Stomach smooth muscle (tissue), 2 donors: Measurements from ENCODE around the gene SCGB1D1.
"Not testable (repeated sequence)": the region's sequence is repeated elsewhere in the genome, so short reads cannot be mapped to it uniquely, and the experiment has no call there.

ENCODE experiments used
- H3K27ac ChIP-seq: one replicate; pipeline ENCODE4 v1.7.0; 2013; ENCODE audit warnings: mild to moderate bottlenecking, low read length, inconsistent platforms
- H3K27me3 ChIP-seq, 2 donors: one replicate each; pipeline ENCODE4 v1.7.0; 2013; ENCODE audit warnings: low read length in 2 of 2; ENCODE audit not compliant: insufficient read depth in 2 of 2, control insufficient read depth in 1 of 2
- H3K36me3 ChIP-seq, 2 donors: one replicate each; pipeline ENCODE4 v1.7.0; 2013; ENCODE audit warnings: low read length in 2 of 2; ENCODE audit not compliant: control insufficient read depth in 2 of 2, insufficient read depth in 2 of 2
- H3K4me1 ChIP-seq: one replicate; pipeline ENCODE4 v1.7.0; 2013; ENCODE audit warnings: low read length; ENCODE audit not compliant: control insufficient read depth, insufficient read depth
- H3K4me3 ChIP-seq, 2 donors: one replicate each; pipeline ENCODE4 v1.7.0; 2013; ENCODE audit warnings: low read length in 2 of 2
- H3K9ac ChIP-seq, 2 donors: one replicate each; pipeline ENCODE4 v1.7.0; 2013; ENCODE audit warnings: low read length in 2 of 2, mild to moderate bottlenecking in 1 of 2
- H3K9me3 ChIP-seq, 2 donors: one replicate each; pipeline ENCODE4 v1.7.0; 2013; ENCODE audit warnings: low read length in 2 of 2; ENCODE audit not compliant: control insufficient read depth in 2 of 2
- donor health status: healthy.
- donor health status: Pancreatic carcinoma.

Gene SCGB1D1

GRCh38 chr11:62195945-62196344 is 5.9 kb downstream of the SCGB1D1 start:
- Histone ChIP-seq H3K9me3 (no peaks in the 10 kb centered on the region), H3K27me3 (peaks cover 9 to 20% of the 10 kb centered on the region in 2 donors), H3K27ac (no peak overlapping the region), H3K9ac (no peak overlapping the region), H3K36me3 (no peaks in the 10 kb centered on the region), H3K4me1 (no peaks in the 10 kb centered on the region), H3K4me3 (no peak overlapping the region)

- not testable (repeated sequence) for H3K36me3 ChIP-seq, H3K4me1 ChIP-seq, H3K4me3 ChIP-seq, H3K9me3 ChIP-seq, H3K27ac ChIP-seq, H3K9ac ChIP-seq
- peaks cover 9 to 19% of the 10 kb centered on the region in 2 donors for H3K27me3 ChIP-seq
Measured at GRCh38 chr11:62197400-62197799, 7.4 kb downstream of the SCGB1D1 start.

DNA sequence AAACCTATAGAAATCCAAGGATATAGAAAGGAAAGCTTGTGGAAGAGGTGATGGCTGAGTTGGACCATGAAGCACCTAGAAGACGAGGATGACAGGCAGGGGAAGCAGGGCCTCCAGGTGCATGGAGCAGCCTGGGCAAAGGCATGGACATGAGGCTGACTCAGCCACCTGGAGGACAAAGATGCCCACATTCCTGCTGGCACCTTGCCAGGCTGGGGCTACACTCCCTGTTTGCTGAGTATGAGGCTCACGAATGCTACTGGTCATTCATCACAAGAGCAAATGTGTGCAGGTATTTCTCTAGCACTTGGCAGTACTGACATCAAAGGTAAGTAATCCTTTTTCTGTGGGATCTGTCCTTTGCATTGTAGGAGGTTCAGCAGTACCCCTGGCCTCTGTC is 11.4 kb downstream of the SCGB1D1 start:
- Histone ChIP-seq H3K9me3 (no peaks in the 10 kb centered on the region), H3K36me3 (no peaks in the 10 kb centered on the region), H3K27ac (no peak overlapping the region), H3K9ac (no peak overlapping the region), H3K4me3 (no peak overlapping the region), H3K4me1 (no peaks in the 10 kb centered on the region), H3K27me3 (peaks cover 3 to 4% of the 10 kb centered on the region in 2 donors)

- Histone ChIP-seq H3K36me3 (no peaks in the 10 kb centered on the region), H3K27ac (no peak overlapping the region), H3K4me1 (no peaks in the 10 kb centered on the region), H3K27me3 (peaks cover 0 to 4% of the 10 kb centered on the region in 2 donors), H3K9me3 (no peaks in the 10 kb centered on the region), H3K4me3 (no peak overlapping the region), H3K9ac (no peak overlapping the region)
Measured at GRCh38 chr11:62202910-62203309, 12.9 kb downstream of the SCGB1D1 start.

DNA sequence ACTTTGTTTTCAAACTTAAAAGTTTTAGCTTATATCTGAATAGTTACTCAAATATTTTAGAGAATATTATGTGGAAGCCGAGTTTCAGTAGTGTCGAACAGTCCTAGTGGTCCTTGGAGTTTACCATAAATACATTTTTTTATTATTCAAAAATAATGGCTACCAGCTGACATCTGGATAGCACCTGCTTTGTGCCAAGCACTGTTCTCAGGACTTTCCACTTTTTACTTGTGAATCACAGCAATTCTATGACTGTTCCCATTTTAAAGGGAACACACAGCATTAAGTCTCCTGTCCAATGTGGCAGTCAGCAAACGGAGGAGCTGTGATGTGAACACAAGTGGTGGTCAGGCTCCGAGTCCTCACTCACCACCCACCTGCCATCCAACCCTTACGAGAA is 14.4 kb downstream of the SCGB1D1 start:
- no peak overlapping the region for H3K27ac ChIP-seq
- peaks cover 0 to 4% of the 10 kb centered on the region in 2 donors for H3K27me3 ChIP-seq
- no peaks in the 10 kb centered on the region for H3K9me3 ChIP-seq
- H3K36me3 ChIP-seq, result no peaks in the 10 kb centered on the region
- no peaks in the 10 kb centered on the region for H3K4me1 ChIP-seq
- H3K4me3 ChIP-seq, result no peak overlapping the region
- no peak overlapping the region for H3K9ac ChIP-seq

- Histone ChIP-seq H3K9me3 (no peaks in the 10 kb centered on the region), H3K4me1 (no peaks in the 10 kb centered on the region), H3K9ac (no peak overlapping the region), H3K4me3 (no peak overlapping the region), H3K36me3 (no peaks in the 10 kb centered on the region), H3K27me3 (peaks cover 0 to 7% of the 10 kb centered on the region in 2 donors), H3K27ac (no peak overlapping the region)
Measured at GRCh38 chr11:62205441-62205840, 15.4 kb downstream of the SCGB1D1 start.

- H3K4me3 ChIP-seq, H3K27me3 ChIP-seq, H3K9ac ChIP-seq, H3K9me3 ChIP-seq, H3K27ac ChIP-seq, H3K36me3 ChIP-seq, H3K4me1 ChIP-seq: not testable (repeated sequence)
Measured at GRCh38 chr11:62206276-62207066, 16.5 kb downstream of the SCGB1D1 start.

GRCh38 chr11:62208785-62209144 is 18.7 kb downstream of the SCGB1D1 start:
- Histone ChIP-seq H3K36me3 (no peaks in the 10 kb centered on the region), H3K9me3 (no peaks in the 10 kb centered on the region), H3K27me3 (peaks cover 0 to 6% of the 10 kb centered on the region in 2 donors), H3K27ac (no peak overlapping the region), H3K9ac (no peak overlapping the region), H3K4me3 (no peak overlapping the region), H3K4me1 (no peaks in the 10 kb centered on the region)

DNA sequence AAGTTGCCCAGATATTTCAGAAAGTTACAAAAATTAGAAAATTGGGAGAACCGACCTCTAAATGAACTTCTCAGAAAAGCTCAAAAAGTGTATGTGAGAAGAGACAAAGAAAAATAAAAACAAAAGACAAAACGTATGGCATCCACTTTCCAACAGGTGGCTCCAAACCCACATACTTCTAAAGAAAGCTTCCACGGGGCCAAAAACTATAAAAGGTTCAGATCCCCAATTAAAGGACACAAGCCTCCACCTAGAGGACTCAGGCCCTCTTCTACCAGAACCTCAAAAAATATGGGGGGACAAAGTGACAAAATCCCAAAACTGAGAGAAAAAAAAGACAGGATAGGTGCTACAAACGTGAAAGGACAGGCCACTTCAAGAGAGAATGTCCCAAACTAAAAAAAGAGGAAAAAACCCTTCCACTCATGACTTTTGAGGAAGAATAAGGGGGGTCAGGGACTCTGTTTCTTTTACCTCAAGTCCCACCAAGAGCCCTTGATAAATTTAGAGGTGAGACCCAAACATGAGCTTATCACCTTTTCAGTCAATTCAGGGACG is 27.3 kb downstream of the SCGB1D1 start:
- no peaks in the 10 kb centered on the region for H3K36me3 ChIP-seq
- H3K27ac ChIP-seq, result no peak overlapping the region
- peaks cover 4 to 6% of the 10 kb centered on the region in 2 donors for H3K9me3 ChIP-seq
- no peaks in the 10 kb centered on the region for H3K4me1 ChIP-seq
- H3K9ac ChIP-seq, result no peak overlapping the region
- H3K27me3 ChIP-seq, result no peaks in the 10 kb centered on the region
- no peak overlapping the region for H3K4me3 ChIP-seq

DNA sequence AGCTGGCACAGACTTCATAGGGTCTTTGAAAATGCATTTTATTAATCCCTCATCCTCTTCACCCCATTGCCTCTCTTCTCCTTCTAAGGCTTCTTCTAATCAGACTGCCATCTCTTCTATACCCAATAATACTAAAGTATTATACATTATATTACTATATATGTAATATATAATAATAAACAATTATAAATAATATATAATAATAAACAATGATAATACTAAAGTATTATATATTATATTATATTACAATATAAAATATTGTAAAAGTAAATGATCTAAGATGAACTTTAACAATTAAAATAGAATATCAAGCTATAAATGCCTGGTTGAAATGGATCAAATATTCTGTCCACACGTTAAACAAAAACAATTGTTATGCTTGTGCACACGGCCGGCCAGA is 31.5 kb downstream of the SCGB1D1 start:
- Histone ChIP-seq H3K27ac (no peak overlapping the region), H3K36me3 (no peaks in the 10 kb centered on the region), H3K4me3 (no peak overlapping the region), H3K9ac (no peak overlapping the region), H3K4me1 (no peaks in the 10 kb centered on the region), H3K9me3 (peaks cover 16% of the 10 kb centered on the region in 2 donors), H3K27me3 (no peaks in the 10 kb centered on the region)

DNA sequence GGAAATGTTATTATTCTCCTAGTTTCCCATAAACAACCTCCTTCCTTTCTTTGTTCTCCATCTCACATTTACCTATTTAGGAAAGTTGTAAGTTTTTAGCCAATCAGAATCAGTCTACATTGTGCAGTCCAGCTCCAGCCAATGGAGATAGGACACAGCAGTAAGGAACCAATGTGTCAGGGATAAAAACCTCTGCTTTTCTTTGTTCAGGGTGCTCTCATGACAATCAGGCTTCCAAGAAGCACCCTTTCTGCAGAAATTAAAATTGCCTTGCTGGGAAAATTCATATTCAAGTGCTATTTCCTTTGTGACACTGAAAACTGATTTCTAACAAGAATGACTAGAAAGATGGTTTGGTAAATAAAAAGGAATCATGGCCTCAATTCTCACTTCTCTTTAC is 33.1 kb downstream of the SCGB1D1 start:
- Histone ChIP-seq H3K27ac (no peak overlapping the region), H3K9me3 (peaks cover 16% of the 10 kb centered on the region in 2 donors), H3K4me3 (no peak overlapping the region), H3K4me1 (no peaks in the 10 kb centered on the region), H3K9ac (no peak overlapping the region), H3K27me3 (no peaks in the 10 kb centered on the region), H3K36me3 (no peaks in the 10 kb centered on the region)
